ENCODE data around the gene SPOCK1. TPM values are rescaled to one million over a fixed set of nuclear protein-coding genes. Genes with fewer than 3 reads are reported as not detected.

The SPOCK1 gene
- total and polyA plus RNA-seq, 9 of the 15 experiments (the other 6 are each of a cell fraction or from before 2014, with no cell fraction given) = 0.01 to 0.35 (median 0.04) TPM; not detected in 6

DNA sequence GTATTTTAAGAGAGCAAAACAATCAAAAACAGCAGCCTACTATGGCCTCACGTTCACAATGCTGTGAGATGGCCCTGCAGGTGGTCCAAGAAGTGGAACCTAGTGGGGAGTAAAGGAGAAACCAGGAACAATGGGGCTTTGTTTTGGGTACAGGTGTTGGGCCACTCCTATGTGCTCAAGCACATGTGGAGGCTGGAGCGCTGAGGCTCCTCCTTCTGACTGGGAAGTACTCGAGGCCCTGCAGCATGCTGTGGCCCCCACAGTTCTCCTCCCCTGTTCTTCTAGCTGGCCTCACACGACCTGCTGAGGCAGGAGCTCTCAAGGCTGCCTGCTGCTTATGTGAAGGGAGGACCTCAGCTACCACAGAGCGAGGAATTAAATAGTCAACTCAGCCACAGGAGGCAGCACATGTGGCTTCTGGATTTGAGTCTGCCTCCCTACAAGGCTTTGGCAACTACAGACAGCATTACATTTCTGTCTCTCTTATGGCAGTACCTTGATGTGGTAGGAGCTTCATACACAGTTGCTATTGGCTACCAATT, 482.3 kb downstream of the SPOCK1 start (continued):
- TF ChIP-seq, protein P1, sequence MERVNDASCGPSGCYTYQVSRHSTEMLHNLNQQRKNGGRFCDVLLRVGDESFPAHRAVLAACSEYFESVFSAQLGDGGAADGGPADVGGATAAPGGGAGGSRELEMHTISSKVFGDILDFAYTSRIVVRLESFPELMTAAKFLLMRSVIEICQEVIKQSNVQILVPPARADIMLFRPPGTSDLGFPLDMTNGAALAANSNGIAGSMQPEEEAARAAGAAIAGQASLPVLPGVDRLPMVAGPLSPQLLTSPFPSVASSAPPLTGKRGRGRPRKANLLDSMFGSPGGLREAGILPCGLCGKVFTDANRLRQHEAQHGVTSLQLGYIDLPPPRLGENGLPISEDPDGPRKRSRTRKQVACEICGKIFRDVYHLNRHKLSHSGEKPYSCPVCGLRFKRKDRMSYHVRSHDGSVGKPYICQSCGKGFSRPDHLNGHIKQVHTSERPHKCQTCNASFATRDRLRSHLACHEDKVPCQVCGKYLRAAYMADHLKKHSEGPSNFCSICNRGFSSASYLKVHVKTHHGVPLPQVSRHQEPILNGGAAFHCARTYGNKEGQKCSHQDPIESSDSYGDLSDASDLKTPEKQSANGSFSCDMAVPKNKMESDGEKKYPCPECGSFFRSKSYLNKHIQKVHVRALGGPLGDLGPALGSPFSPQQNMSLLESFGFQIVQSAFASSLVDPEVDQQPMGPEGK (CRISPR knock-in tag; IDR thresholded peaks at IDR 0.05; ENCODE audit: borderline replicate concordance) = no peak
- TF ChIP-seq BACH1 (tag; IDR thresholded peaks at IDR 0.05) (no peak), NFATC3 (IDR thresholded peaks at IDR 0.05) (no peak), JUND (IDR thresholded peaks at IDR 0.05; ENCODE audit: borderline replicate concordance, low read depth, low read length) (no peak), JUND (tag; IDR thresholded peaks at IDR 0.05; ENCODE audit: borderline replicate concordance, low read depth, low read length) (no peak)
- TF ChIP-seq, protein P2, sequence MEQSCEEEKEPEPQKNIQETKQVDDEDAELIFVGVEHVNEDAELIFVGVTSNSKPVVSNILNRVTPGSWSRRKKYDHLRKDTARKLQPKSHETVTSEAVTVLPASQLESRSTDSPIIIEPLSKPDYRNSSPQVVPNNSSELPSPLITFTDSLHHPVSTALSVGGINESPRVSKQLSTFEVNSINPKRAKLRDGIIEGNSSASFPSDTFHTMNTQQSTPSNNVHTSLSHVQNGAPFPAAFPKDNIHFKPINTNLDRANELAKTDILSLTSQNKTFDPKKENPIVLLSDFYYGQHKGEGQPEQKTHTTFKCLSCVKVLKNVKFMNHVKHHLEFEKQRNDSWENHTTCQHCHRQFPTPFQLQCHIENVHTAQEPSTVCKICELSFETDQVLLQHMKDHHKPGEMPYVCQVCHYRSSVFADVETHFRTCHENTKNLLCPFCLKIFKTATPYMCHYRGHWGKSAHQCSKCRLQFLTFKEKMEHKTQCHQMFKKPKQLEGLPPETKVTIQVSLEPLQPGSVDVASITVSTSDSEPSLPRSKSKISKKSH (CRISPR knock-in tag; IDR thresholded peaks at IDR 0.05) = no peak

DNA sequence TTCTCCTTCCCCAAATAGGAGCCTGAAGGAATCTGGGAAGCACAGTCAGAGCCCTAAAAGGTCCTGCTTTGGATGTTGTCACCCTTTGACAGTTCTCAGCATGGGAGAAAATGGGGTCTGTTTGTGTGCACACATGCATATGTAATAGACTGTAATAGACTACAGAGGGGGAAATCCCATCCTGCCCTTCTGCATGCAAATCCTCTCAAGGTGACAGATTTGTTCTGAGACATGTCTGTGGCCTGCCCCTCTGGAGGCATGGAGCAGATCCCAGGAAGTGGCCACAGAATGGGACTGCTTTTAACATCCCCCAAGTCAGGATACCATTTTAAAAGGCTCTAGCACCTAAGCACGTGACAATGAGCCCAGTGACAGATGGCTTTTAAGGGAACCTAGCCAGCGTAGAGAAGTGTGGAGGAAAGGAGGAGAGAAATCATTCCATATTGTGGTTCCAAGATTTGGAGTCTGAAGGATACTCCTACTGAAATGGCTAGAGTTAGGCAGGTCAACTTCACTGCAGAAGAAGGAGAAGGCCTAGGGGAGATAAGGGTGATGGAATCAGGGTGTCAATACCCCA, 483.5 kb downstream of the SPOCK1 start:
- no peaks in the 10 kb centered on the region for H3K79me2 ChIP-seq (ENCODE audit: control insufficient read depth, insufficient read depth, low read length)
- no peak for FAIRE-seq
- ChIA-PET CTCF (ENCODE audit: low intra/inter-chr PET ratio) (no interaction called here), POLR2A (no interaction called here)
- no peaks in the 10 kb centered on the region for H3K4me1 ChIP-seq (replicated peaks in 1 of 2; ENCODE audit: control insufficient read depth in 2 of 2, insufficient read depth in 2 of 2, low read length in 2 of 2)
- BruUV-seq (replicated peaks) = no TSS peak
- no peaks in the 10 kb centered on the region for H3K9me3 ChIP-seq (replicated peaks; ENCODE audit: control insufficient read depth, insufficient read depth, low read depth, low read length)
- no peaks in the 10 kb centered on the region for H3K9me1 ChIP-seq (ENCODE audit: control insufficient read depth, insufficient read depth, low read length)
- no peak overlapping the region for H3K4me3 ChIP-seq
- H3K27ac ChIP-seq (ENCODE audit: extremely low read depth, low read depth, low read length) = no peak overlapping the region
- H3K27me3 ChIP-seq (ENCODE audit: control insufficient read depth in 2 of 2, insufficient read depth in 2 of 2, low read length in 2 of 2) = no peaks in the 10 kb centered on the region; a peak in 1 of 5 replicates
- no peak overlapping the region for H3K4me2 ChIP-seq (ENCODE audit: insufficient read depth, low read length)
- no peaks in the 10 kb centered on the region for H3K36me3 ChIP-seq (ENCODE audit: control insufficient read depth, insufficient read depth, low read length)
- no peak for ATAC-seq
- H3K9ac ChIP-seq (ENCODE audit: insufficient read depth in 1 of 2, low read depth in 2 of 2, low read length in 2 of 2) = no peak overlapping the region
- H4K20me1 ChIP-seq (replicated peaks; ENCODE audit: control insufficient read depth, insufficient read depth, low read length) = no peaks in the 10 kb centered on the region
- WGBS (ENCODE audit: insufficient coverage, low coverage, missing lambda C conversion rate) = 5% methylated on average over 2 of the region's 2 CpGs
- no peak overlapping the region for H2AFZ ChIP-seq (ENCODE audit: low read depth, low read length)
- DNase-seq (ENCODE audit: extremely low read depth in 1 of 4, low spot score in 3 of 4) = no peak
- intact Hi-C loops (cut with micrococcal nuclease) = no loop called here
- in situ Hi-C loops (cut with MboI) = no loop called here
- TF ChIP-seq KLF1 (tag; IDR thresholded peaks at IDR 0.05) (no peak), PHTF2 (CRISPR knock-in tag; IDR thresholded peaks at IDR 0.05) (no peak)
- TF ChIP-seq, protein P3, sequence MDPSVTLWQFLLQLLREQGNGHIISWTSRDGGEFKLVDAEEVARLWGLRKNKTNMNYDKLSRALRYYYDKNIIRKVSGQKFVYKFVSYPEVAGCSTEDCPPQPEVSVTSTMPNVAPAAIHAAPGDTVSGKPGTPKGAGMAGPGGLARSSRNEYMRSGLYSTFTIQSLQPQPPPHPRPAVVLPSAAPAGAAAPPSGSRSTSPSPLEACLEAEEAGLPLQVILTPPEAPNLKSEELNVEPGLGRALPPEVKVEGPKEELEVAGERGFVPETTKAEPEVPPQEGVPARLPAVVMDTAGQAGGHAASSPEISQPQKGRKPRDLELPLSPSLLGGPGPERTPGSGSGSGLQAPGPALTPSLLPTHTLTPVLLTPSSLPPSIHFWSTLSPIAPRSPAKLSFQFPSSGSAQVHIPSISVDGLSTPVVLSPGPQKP (CRISPR knock-in tag; IDR thresholded peaks at IDR 0.05) = no peak
- TF ChIP-seq, protein P4, sequence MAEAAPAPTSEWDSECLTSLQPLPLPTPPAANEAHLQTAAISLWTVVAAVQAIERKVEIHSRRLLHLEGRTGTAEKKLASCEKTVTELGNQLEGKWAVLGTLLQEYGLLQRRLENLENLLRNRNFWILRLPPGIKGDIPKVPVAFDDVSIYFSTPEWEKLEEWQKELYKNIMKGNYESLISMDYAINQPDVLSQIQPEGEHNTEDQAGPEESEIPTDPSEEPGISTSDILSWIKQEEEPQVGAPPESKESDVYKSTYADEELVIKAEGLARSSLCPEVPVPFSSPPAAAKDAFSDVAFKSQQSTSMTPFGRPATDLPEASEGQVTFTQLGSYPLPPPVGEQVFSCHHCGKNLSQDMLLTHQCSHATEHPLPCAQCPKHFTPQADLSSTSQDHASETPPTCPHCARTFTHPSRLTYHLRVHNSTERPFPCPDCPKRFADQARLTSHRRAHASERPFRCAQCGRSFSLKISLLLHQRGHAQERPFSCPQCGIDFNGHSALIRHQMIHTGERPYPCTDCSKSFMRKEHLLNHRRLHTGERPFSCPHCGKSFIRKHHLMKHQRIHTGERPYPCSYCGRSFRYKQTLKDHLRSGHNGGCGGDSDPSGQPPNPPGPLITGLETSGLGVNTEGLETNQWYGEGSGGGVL (CRISPR knock-in tag; IDR thresholded peaks at IDR 0.05) = no peak
